Omental fat pad (tissue), 4 donors: ENCODE data around the gene B3GLCT. TPM values are rescaled to one million over a fixed set of nuclear protein-coding genes. Genes with fewer than 3 reads are reported as not detected.

Experiments used
- ATAC-seq: fragments of 150-250 bp; one replicate; pipeline ENCODE4 v1.9.1; 2016; ENCODE audit warnings: mild to moderate bottlenecking, moderate library complexity; ENCODE audit not compliant: low FRiP score
- DNase-seq: peaks from one replicate; pipeline ENCODE4 v3.0.0-alpha.2; 2019; ENCODE audit warnings: low spot score
- CTCF ChIP-seq, 3 donors: fragments of 450-650 bp; IDR thresholded peaks; one replicate each; pipeline ENCODE4 v1.5.1; 2016 to 2017; ENCODE audit warnings: antibody characterized with exemption in 3 of 3, mild to moderate bottlenecking in 3 of 3, moderate library complexity in 2 of 3
- total RNA-seq, 4 donors: library from RNA; depleted of rRNA; stranded (reverse); fragments of >200 nt; gene quantifications; one replicate each; pipeline ENCODE4 v1.1.0, GENCODE V29; 2016

The B3GLCT gene
- total RNA-seq, 4 donors from 2014 or later, result 5.4 to 16.4 (median 6.6) TPM

- TF ChIP-seq CTCF (IDR thresholded peaks at IDR 0.05), result no peak
- ATAC-seq (no peak), DNase-seq (no peak)
These were observed 1.3 kb upstream of the B3GLCT start for GRCh38 chr13:31198519-31198918.

GRCh38 chr13:31199527-31199848, 287 bp upstream of the B3GLCT start:
- no peak for TF ChIP-seq CTCF (IDR thresholded peaks at IDR 0.05)
- DNase-seq (no peak), ATAC-seq (no peak)

- ATAC-seq (peak; percentile 19), DNase-seq (no peak)
- no peak for TF ChIP-seq CTCF (IDR thresholded peaks at IDR 0.05)
These were observed 829 bp downstream of the B3GLCT start for GRCh38 chr13:31200637-31200971.

GRCh38 chr13:31201341-31202031, 1.7 kb downstream of the B3GLCT start:
- ATAC-seq (no peak), DNase-seq (no peak)
- TF ChIP-seq CTCF (IDR thresholded peaks at IDR 0.05), result no peak

- ATAC-seq, result no peak
- DNase-seq, result no peak
These were observed 4.8 kb downstream of the B3GLCT start for GRCh38 chr13:31204592-31204991.

GRCh38 chr13:31207661-31208552, 8.1 kb downstream of the B3GLCT start:
- no peak for TF ChIP-seq CTCF (IDR thresholded peaks at IDR 0.05)
- no peak for DNase-seq
- ATAC-seq, result no peak

More at GRCh38 chr13:31204592-31204991, 4.8 kb downstream of the B3GLCT start:
- TF ChIP-seq CTCF (IDR thresholded peaks at IDR 0.05), result no peak
